HG02642 (cell line): Measurements from ENCODE around the gene OXSR1.
"Not testable (repeated sequence)": the region's sequence is repeated elsewhere in the genome, so short reads cannot be mapped to it uniquely, and the experiment has no call there.

Experiments
- ATAC-seq: cut with Tn5 transposase; IDR thresholded peaks from one replicate; pipeline ENCODE4 v1.9.1; 2021; ENCODE audit warnings: mild to moderate bottlenecking; ENCODE audit not compliant: unreplicated experiment, poor library complexity

OXSR1 gene

DNA sequence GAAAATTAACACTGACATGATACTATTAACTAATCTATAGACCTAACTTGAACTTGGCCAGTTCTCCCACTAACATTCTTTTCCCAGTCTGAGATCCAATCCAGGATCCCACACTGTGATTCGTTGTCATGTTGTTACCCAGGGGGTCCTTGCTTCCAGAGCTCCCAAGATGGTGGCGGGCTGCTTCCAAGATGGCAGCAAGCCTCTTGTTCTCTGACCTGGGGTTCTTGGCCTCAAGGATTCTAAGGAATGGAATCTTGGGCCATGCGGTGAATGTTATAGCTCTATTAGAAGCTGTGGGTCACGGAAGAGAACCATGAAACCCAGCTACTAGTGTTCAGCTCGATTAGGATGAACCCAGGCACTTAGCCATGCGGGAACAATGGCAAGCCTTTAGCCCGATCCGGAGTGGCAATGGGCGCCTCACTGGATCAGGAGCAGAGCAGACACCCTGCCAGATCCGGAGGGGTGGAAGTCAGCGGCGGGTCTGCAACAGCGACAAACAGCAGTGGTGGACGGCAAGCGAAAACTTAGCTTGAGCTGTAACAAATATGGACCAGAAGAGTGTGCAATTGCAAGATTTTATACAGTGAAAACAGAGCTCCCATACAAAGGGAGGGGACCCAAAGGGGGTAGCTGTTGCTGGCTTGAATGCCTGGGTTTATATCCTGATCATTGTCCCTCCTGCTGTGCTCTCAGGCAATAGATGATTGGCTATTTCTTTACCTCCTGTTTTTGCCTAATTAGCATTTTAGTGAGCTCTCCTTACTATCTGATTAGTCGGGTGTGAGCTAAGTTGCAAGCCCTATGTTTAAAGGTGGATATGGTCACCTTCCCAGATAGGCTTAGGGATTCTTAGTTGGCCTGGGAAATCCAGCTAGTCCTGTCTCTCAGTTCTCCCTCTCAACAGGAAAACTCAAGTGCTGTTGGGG is 124.2 kb downstream of the OXSR1 start:
- not testable (repeated sequence) for ATAC-seq

DNA sequence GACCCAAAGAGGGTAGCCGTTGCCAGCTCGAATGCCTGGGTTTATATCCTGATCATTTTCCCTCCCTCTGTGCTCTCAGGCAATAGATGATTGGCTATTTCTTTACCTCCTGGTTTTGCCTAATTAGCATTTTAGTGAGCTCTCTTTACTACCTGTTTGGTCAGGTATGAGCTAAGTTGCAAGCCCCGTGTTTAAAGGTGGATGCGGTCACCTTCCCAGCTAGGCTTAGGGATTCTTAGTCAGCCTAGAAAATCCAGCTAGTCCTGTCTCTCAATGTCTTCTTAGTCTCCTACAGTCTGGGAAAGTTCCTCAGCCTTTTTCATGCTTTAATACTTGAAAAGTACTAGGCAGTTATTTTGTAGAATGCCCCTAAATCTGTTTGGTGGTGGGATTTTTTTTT is 131.7 kb downstream of the OXSR1 start:
- ATAC-seq: not testable (repeated sequence)

DNA sequence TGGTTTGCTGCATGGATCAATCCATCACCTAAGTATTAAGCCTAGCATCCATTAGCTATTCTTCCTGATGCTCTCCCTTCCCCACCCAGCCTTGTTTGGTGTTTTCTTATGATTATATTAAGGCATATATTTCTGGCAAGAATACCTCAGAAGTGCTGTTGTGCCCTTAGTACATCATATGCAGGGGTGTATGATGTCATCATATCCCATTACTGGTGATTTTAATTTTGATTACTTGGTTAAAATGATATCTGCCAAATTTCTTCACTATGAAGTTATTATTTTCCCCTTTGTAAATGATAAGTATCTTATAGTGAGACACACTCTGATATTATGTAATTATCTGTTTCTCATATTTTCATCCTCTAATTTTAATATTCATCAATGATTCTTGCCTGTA is 132.2 kb downstream of the OXSR1 start:
- ATAC-seq: no peak

DNA sequence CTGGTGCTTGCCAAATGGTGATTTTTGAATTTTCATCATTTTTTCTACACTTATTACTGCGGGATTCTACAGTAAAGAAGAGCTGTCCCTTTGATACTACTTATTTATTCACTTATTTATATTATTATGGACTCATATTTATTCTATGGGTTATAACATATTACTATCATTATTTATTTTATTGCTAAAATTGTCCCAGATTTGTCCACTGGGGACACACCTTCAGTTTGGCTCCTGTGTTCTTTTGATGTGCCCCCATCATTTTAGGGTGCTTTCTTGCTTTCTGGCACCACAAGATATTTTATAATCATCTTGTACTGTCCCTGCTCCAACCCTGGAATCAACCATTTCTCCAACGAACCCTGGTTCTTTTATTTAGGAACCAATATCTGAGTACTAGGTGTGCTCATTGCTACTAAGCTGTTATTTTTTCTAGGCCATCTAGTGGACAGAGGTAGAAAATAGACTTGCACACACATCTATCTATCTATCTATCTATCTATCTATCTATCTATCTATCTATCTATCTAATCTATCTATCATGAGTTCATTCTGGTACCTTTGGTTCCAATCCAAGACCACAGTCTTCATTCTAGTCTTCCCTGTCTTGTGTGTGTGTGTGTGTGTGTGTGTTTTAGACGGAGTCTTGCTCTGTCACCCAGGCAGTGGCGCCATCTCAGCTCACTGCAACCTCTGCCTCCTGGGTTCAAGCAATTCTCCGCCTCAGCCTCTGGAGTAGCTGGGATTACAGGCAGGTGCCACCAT is 132.8 kb downstream of the OXSR1 start:
- no peak for ATAC-seq
